NCI-H1436 (cell line): ENCODE results near the gene TELO2.

Experiments
- DNase-seq: peaks from one replicate; lab custom pipeline; 2025; lab: John Stamatoyannopoulos, UW

Gene TELO2

GRCh38 chr16:1498899-1499676 is 5.9 kb downstream of the TELO2 start:
- DNase-seq = no peak

- DNase-seq = no peak
These were observed 6.8 kb downstream of the TELO2 start for GRCh38 chr16:1499756-1500464.

GRCh38 chr16:1500465-1501150 is 7.4 kb downstream of the TELO2 start:
- no peak for DNase-seq

- no peak for DNase-seq
These were observed 8.5 kb downstream of the TELO2 start for GRCh38 chr16:1501630-1502029.

- DNase-seq = no peak
These were observed 9.2 kb downstream of the TELO2 start for GRCh38 chr16:1502092-1503004.

GRCh38 chr16:1503110-1503955 is 10.2 kb downstream of the TELO2 start:
- no peak for DNase-seq

- DNase-seq = no peak
These were observed 12.1 kb downstream of the TELO2 start for GRCh38 chr16:1505073-1505844.

GRCh38 chr16:1505912-1506311 is 12.8 kb downstream of the TELO2 start:
- DNase-seq = no peak

GRCh38 chr16:1506494-1507213 is 13.5 kb downstream of the TELO2 start:
- no peak for DNase-seq

- no peak for DNase-seq
These were observed 15.5 kb downstream of the TELO2 start for GRCh38 chr16:1508494-1509187.

GRCh38 chr16:1509307-1510221 is 16.4 kb downstream of the TELO2 start:
- DNase-seq = no peak

- no peak for DNase-seq
These were observed 17.1 kb downstream of the TELO2 start for GRCh38 chr16:1510272-1510671.

GRCh38 chr16:1510941-1511351 is 17.8 kb downstream of the TELO2 start:
- no peak for DNase-seq

GRCh38 chr16:1511662-1512569 is 18.8 kb downstream of the TELO2 start:
- DNase-seq = no peak

GRCh38 chr16:1512774-1513173 is 19.6 kb downstream of the TELO2 start:
- no peak for DNase-seq

- DNase-seq = no peak
These were observed 21.3 kb downstream of the TELO2 start for GRCh38 chr16:1514507-1514906.
